OCI-LY1 (cell line): ENCODE data around the gene MICU1.
"Not testable (repeated sequence)": the region's sequence is repeated elsewhere in the genome, so short reads cannot be mapped to it uniquely, and the experiment has no call there.

ENCODE experiments used
- H2AFZ ChIP-seq: fragments of 200-600 bp; sonication (generic), shearing (Covaris generic); 2 replicates; pipeline ENCODE4 v1.6.0; 2014; ENCODE audit warnings: antibody characterized with exemption, mild to moderate bottlenecking, low read length
- H3F3A ChIP-seq: fragments of 200-600 bp; sonication (generic), shearing (Covaris generic); 2 replicates; pipeline ENCODE4 v1.6.0; 2014; ENCODE audit warnings: mild to moderate bottlenecking, antibody characterized with exemption, low read length, moderate library complexity; ENCODE audit not compliant: insufficient read depth
- H3K27ac ChIP-seq: fragments of 200-600 bp; sonication (generic); 2 replicates; pipeline ENCODE4 v1.5.1; 2014; ENCODE audit warnings: low read length, mixed run types, mild to moderate bottlenecking, low read depth; ENCODE audit not compliant: poor library complexity, severe bottlenecking
- H3K27me3 ChIP-seq: fragments of 200-600 bp; sonication (generic); 2 replicates; pipeline ENCODE4 v1.6.0; 2014; ENCODE audit warnings: antibody characterized with exemption, mild to moderate bottlenecking, low read length, moderate library complexity; ENCODE audit not compliant: insufficient read depth
- H3K36me3 ChIP-seq: fragments of 200-600 bp; sonication (generic); 2 replicates; pipeline ENCODE4 v1.6.1; 2014; ENCODE audit warnings: mild to moderate bottlenecking, antibody characterized with exemption, low read length, moderate library complexity, mixed read lengths; ENCODE audit not compliant: insufficient read depth
- H3K4me1 ChIP-seq: fragments of 200-600 bp; sonication (generic); 2 replicates; pipeline ENCODE4 v1.5.1; 2014; ENCODE audit warnings: mild to moderate bottlenecking, low read length, moderate library complexity; ENCODE audit not compliant: insufficient read depth, severe bottlenecking
- H3K4me2 ChIP-seq: fragments of 200-600 bp; sonication (generic), shearing (Covaris generic); 2 replicates; pipeline ENCODE4 v1.6.1; 2014; ENCODE audit warnings: low read length
- H3K4me3 ChIP-seq: fragments of 200-600 bp; sonication (generic); 2 replicates; pipeline ENCODE4 v1.5.1; 2014; ENCODE audit warnings: low read length, low read depth, mild to moderate bottlenecking, mixed read lengths; ENCODE audit not compliant: poor library complexity, severe bottlenecking
- H3K79me2 ChIP-seq: fragments of 200-600 bp; shearing (Covaris generic); 2 replicates; pipeline ENCODE4 v1.6.1; 2016; ENCODE audit warnings: mixed run types, low read length, mixed read lengths; ENCODE audit not compliant: insufficient read depth
- H3K9ac ChIP-seq: fragments of 200-600 bp; sonication (generic), shearing (Covaris generic); 2 replicates; pipeline ENCODE4 v1.6.1; 2014; ENCODE audit warnings: mild to moderate bottlenecking, low read length, mixed read lengths
- H3K9me2 ChIP-seq: fragments of 200-600 bp; sonication (generic), shearing (Covaris generic); 2 replicates; pipeline ENCODE4 v1.6.1; 2014; ENCODE audit warnings: low read depth, mild to moderate bottlenecking, low read length, mixed read lengths
- H3K9me3 ChIP-seq: fragments of 200-600 bp; shearing (Covaris generic); 2 replicates; pipeline ENCODE4 v1.6.1; 2014; ENCODE audit warnings: low read length, mixed read lengths
- H4K20me1 ChIP-seq: fragments of 200-600 bp; sonication (generic), shearing (Covaris generic); 2 replicates; pipeline ENCODE4 v1.6.0; 2016; ENCODE audit warnings: mild to moderate bottlenecking, low read length; ENCODE audit not compliant: insufficient read depth
- CTCF ChIP-seq: fragments of 200-600 bp; sonication (generic), shearing (Covaris generic); IDR thresholded peaks from 2 replicates; pipeline ENCODE4 v1.5.1; 2017; ENCODE audit warnings: mild to moderate bottlenecking, antibody characterized with exemption, low read length, moderate library complexity, mixed read lengths
- EZH2 ChIP-seq: fragments of 200-600 bp; sonication (generic), shearing (Covaris generic); IDR thresholded peaks from 2 replicates; pipeline ENCODE4 v1.8.0; 2017; ENCODE audit warnings: borderline replicate concordance, mixed run types, mild to moderate bottlenecking, antibody characterized with exemption, low read length, moderate library complexity, mixed read lengths

Gene MICU1

GRCh38 chr10:72649291-72649690 lies 23.4 kb upstream of the MICU1 start:
- Histone ChIP-seq H4K20me1 (no peaks in the 10 kb centered on the region), H3K79me2 (no peaks in the 10 kb centered on the region), H3K9me3 (no peaks in the 10 kb centered on the region), H3K4me1 (no peaks in the 10 kb centered on the region), H2AFZ (no peak overlapping the region), H3K4me2 (no peak overlapping the region), H3K9ac (no peak overlapping the region), H3F3A (no peaks in the 10 kb centered on the region), H3K9me2 (no peaks in the 10 kb centered on the region), H3K27ac (no peak overlapping the region), H3K4me3 (no peak overlapping the region), H3K36me3 (no peaks in the 10 kb centered on the region), H3K27me3 (no peaks in the 10 kb centered on the region)
- TF ChIP-seq EZH2 (no peak), CTCF (no peak)

- no peaks in the 10 kb centered on the region for H3K36me3 ChIP-seq
- no peaks in the 10 kb centered on the region for H3K9me3 ChIP-seq
- H3K4me3 ChIP-seq: no peak overlapping the region
- no peak overlapping the region for H3K9ac ChIP-seq
- H3K27me3 ChIP-seq: no peaks in the 10 kb centered on the region
- H3K4me2 ChIP-seq: no peak overlapping the region
- H2AFZ ChIP-seq: no peak overlapping the region
- no peaks in the 10 kb centered on the region for H3K4me1 ChIP-seq
- TF ChIP-seq CTCF (no peak), EZH2 (no peak)
- H3K9me2 ChIP-seq: no peaks in the 10 kb centered on the region
- H3K79me2 ChIP-seq: no peaks in the 10 kb centered on the region
- no peak overlapping the region for H3K27ac ChIP-seq
- H4K20me1 ChIP-seq: no peaks in the 10 kb centered on the region
- H3F3A ChIP-seq: no peaks in the 10 kb centered on the region
Measured at GRCh38 chr10:72648301-72648700, 22.4 kb upstream of the MICU1 start.

- not testable (repeated sequence) for H4K20me1 ChIP-seq
Measured at GRCh38 chr10:72646971-72647370, 21.1 kb upstream of the MICU1 start.

GRCh38 chr10:72645263-72645858 lies 19.5 kb upstream of the MICU1 start:
- no peaks in the 10 kb centered on the region for H3K9me3 ChIP-seq
- no peak overlapping the region for H3K4me2 ChIP-seq
- no peaks in the 10 kb centered on the region for H3K79me2 ChIP-seq
- no peaks in the 10 kb centered on the region for H3K9me2 ChIP-seq
- no peaks in the 10 kb centered on the region for H3K4me1 ChIP-seq
- no peaks in the 10 kb centered on the region for H4K20me1 ChIP-seq
- no peak overlapping the region for H3K27ac ChIP-seq
- no peak overlapping the region for H2AFZ ChIP-seq
- TF ChIP-seq EZH2: no peak
- TF ChIP-seq CTCF: no peak
- H3K9ac ChIP-seq: no peak overlapping the region
- H3K4me3 ChIP-seq: no peak overlapping the region
- no peaks in the 10 kb centered on the region for H3K36me3 ChIP-seq
- no peaks in the 10 kb centered on the region for H3K27me3 ChIP-seq
- no peaks in the 10 kb centered on the region for H3F3A ChIP-seq

More at GRCh38 chr10:72646971-72647370, 21.1 kb upstream of the MICU1 start:
- H3F3A ChIP-seq, H3K4me1 ChIP-seq, H3K9me3 ChIP-seq, H3K27ac ChIP-seq, H3K27me3 ChIP-seq, H3K79me2 ChIP-seq, H3K9me2 ChIP-seq, H3K36me3 ChIP-seq, H2AFZ ChIP-seq, H3K9ac ChIP-seq, H3K4me3 ChIP-seq, H3K4me2 ChIP-seq: not testable (repeated sequence)
